LNCaP clone FGC (cell line): ENCODE data around the gene HSH2D.

Experiments used
- DNase-seq: peaks from one replicate; pipeline ENCODE4 v3.0.0-alpha.2; 2011; ENCODE audit warnings: low read depth
- H3K4me3 ChIP-seq: 2 replicates; pipeline ENCODE4 v1.5.1; 2011; ENCODE audit warnings: mild to moderate bottlenecking, low read depth, low read length, control low read depth
- TF ChIP-seq, protein P1 (sequence below): IDR thresholded peaks from 2 replicates; pipeline ENCODE4 v1.5.1; 2012; ENCODE audit warnings: mild to moderate bottlenecking; ENCODE audit not compliant: control insufficient read depth, insufficient read depth; ENCODE audit errors: extremely low read depth

Gene HSH2D

DNA sequence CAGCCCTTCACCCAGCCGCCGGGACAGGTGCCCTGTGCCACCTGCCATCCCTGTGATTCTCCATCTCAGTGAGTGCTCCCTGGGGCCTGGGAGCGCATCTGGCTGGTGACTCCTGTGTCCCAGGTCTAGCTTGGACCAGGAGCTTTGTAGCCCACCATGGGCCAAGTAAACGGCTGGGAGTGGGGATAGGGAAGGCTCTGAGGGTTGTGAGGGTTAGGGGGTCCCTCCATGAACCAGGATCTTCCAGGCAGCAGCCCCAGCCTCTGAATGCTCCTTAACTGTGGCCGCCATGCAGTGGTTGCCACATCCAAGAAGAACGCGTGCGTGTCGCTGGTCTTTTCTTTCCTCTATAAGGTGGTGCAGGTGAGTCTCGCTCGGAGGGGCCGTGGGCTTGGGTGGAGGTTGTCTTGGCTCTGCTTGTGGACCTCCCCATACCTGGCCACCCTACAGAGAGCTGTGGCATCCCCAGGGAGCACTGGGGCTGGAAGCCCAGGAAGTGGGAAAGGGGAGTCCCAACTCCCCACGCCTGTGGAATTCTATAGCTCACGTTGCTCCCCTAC lies 62.6 kb downstream of the HSH2D start:
- no peak for DNase-seq
- TF ChIP-seq, protein P1, sequence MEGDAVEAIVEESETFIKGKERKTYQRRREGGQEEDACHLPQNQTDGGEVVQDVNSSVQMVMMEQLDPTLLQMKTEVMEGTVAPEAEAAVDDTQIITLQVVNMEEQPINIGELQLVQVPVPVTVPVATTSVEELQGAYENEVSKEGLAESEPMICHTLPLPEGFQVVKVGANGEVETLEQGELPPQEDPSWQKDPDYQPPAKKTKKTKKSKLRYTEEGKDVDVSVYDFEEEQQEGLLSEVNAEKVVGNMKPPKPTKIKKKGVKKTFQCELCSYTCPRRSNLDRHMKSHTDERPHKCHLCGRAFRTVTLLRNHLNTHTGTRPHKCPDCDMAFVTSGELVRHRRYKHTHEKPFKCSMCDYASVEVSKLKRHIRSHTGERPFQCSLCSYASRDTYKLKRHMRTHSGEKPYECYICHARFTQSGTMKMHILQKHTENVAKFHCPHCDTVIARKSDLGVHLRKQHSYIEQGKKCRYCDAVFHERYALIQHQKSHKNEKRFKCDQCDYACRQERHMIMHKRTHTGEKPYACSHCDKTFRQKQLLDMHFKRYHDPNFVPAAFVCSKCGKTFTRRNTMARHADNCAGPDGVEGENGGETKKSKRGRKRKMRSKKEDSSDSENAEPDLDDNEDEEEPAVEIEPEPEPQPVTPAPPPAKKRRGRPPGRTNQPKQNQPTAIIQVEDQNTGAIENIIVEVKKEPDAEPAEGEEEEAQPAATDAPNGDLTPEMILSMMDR: no peak
- H3K4me3 ChIP-seq: no peak overlapping the region

GRCh38 chr19:16206637-16207036 lies 63.2 kb downstream of the HSH2D start:
- DNase-seq: no peak
- TF ChIP-seq, protein P1: no peak
- H3K4me3 ChIP-seq: no peak overlapping the region

- no peak for DNase-seq
- H3K4me3 ChIP-seq: no peak overlapping the region
- TF ChIP-seq, protein P1: no peak
Observed at GRCh38 chr19:16207063-16207462, 63.6 kb downstream of the HSH2D start.

- H3K4me3 ChIP-seq: no peak overlapping the region
Observed at GRCh38 chr19:16207490-16208025, 64.1 kb downstream of the HSH2D start.

More at GRCh38 chr19:16207490-16208025, 64.1 kb downstream of the HSH2D start:
- TF ChIP-seq, protein P1: no peak
- DNase-seq: no peak
